HL-60 (cell line): ENCODE data around the gene UGGT1.

Experiments used
- DNase-seq, 2 experiments: peaks; one replicate each; pipeline ENCODE4 v3.0.0-alpha.2; 2010 to 2020; ENCODE audit warnings: low read depth in 1 of 2, low spot score in 1 of 2
- H3K27ac ChIP-seq: fragments of 250-450 bp; sonication (Bioruptor Pico); replicated peaks from 2 replicates; pipeline ENCODE4 v1.5.1; 2020; ENCODE audit warnings: mild to moderate bottlenecking, moderate library complexity
- H3K27me3 ChIP-seq: fragments of 250-450 bp; sonication (Bioruptor Pico); 2 replicates; pipeline ENCODE4 v1.5.1; 2021; ENCODE audit warnings: mild to moderate bottlenecking, moderate library complexity; ENCODE audit not compliant: insufficient read depth, poor library complexity, severe bottlenecking
- H3K4me3 ChIP-seq: replicated peaks from 2 replicates; pipeline ENCODE4 v1.5.1; 2011; ENCODE audit warnings: mild to moderate bottlenecking, control low read depth, low read length; ENCODE audit not compliant: insufficient read depth
- CTCF ChIP-seq: IDR thresholded peaks from one replicate; pipeline ENCODE4 v1.5.1; 2011; ENCODE audit warnings: low read length, control low read depth, inconsistent platforms; ENCODE audit not compliant: insufficient read depth
- GABPA ChIP-seq: IDR thresholded peaks from 2 replicates; pipeline ENCODE4 v1.6.1; 2012; ENCODE audit warnings: low read depth
- POLR2AphosphoS5 ChIP-seq: IDR thresholded peaks from 2 replicates; pipeline ENCODE4 v1.6.1; 2012; ENCODE audit warnings: low read depth
- REST ChIP-seq: IDR thresholded peaks from 2 replicates; pipeline ENCODE4 v1.6.1; 2012; ENCODE audit warnings: low read depth; ENCODE audit not compliant: insufficient replicate concordance
- SPI1 ChIP-seq: IDR thresholded peaks from 2 replicates; pipeline ENCODE4 v1.6.1; 2012; ENCODE audit warnings: low read depth, mild to moderate bottlenecking, borderline replicate concordance

Gene UGGT1

GRCh38 chr2:128187032-128187654 lies 96.1 kb downstream of the UGGT1 start:
- H3K27ac ChIP-seq = no peak overlapping the region
- no peak overlapping the region for H3K4me3 ChIP-seq
- no peak for DNase-seq
- H3K27me3 ChIP-seq = no peaks in the 10 kb centered on the region
- TF ChIP-seq REST (no peak), GABPA (no peak), POLR2AphosphoS5 (no peak), CTCF (no peak), SPI1 (no peak)

GRCh38 chr2:128195435-128195984 lies 104.5 kb downstream of the UGGT1 start:
- Histone ChIP-seq H3K27ac (no peak overlapping the region), H3K27me3 (no peaks in the 10 kb centered on the region), H3K4me3 (no peak overlapping the region)
- TF ChIP-seq REST = no peak
- no peak for TF ChIP-seq POLR2AphosphoS5
- TF ChIP-seq SPI1 = no peak
- no peak for TF ChIP-seq CTCF
- no peak for TF ChIP-seq GABPA
- DNase-seq = no peak

- DNase-seq = no peak
- H3K27me3 ChIP-seq = no peaks in the 10 kb centered on the region
- H3K4me3 ChIP-seq = no peak overlapping the region
- TF ChIP-seq SPI1 (no peak), POLR2AphosphoS5 (no peak)
- no peak overlapping the region for H3K27ac ChIP-seq
These were observed 105.0 kb downstream of the UGGT1 start for GRCh38 chr2:128196026-128196425.

- DNase-seq = no peak
- H3K4me3 ChIP-seq = no peak overlapping the region
- no peak overlapping the region for H3K27ac ChIP-seq
- TF ChIP-seq POLR2AphosphoS5 (no peak), GABPA (no peak), REST (no peak), SPI1 (no peak), CTCF (no peak)
- H3K27me3 ChIP-seq = no peaks in the 10 kb centered on the region
These were observed 105.5 kb downstream of the UGGT1 start for GRCh38 chr2:128196471-128196931.
